OCI-M2 (cell line): ENCODE data around the gene REPIN1.

Experiments
- DNase-seq: peaks from one replicate; lab custom pipeline; 2025; ENCODE audit not compliant: unreplicated experiment; lab: John Stamatoyannopoulos, UW

Gene REPIN1

DNA sequence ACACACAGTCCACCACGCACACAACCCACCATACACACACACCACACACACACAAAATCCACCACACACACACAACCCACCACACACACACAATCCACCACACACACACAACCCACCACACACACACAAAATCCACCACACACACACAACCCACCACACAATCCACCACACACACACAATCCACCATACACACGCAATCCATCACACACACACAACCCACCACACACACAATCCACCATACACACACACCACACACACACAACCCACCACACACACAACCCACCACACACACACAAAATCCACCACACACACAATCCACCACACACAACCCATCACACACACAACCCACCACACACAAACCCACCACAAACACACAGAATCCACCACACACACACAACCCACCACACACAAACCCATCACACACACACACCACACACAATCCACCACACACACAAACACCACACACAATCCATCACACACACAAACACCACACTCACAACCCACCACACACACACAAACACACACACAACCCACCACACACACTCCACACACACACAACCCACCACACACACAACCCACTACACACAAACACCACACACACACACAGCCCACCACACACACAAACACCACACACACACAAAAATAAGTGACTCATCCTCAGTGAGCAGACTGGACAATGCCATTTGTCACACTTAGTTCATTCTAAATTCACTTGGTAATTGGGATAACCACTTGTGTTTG, 8.8 kb upstream of the REPIN1 start:
- DNase-seq, result no peak

DNA sequence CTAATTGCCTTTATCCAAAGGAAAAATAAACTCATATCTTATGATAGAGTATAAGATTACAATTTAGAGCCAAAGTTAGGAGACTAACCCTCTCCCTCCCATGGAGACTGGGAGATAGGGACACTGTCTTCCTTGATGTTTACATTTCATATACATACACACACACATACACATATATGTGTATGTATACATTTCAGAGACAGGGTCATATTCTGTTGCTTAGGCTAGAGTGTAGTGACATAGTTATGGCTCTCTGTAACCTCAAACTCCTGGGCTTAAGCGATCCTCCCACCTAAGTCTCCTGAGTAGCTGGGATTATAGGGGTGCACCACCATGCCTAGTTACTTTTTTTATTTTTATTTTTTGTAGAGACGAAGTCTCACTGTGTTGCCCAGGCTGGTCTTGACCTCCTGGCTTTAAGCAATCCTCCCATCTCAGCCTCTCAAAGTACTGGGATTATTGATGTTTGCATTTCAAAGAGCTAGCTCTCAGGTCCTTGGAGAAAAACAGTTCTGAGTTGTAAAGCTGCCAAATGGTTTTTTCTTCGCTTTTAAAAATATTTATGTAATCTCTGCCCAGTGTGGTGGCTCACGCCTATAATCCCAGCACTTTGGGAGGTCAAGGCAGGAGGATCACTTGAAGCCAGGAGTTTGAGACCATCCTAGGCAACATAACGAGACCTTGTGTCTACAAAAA, 8.1 kb upstream of the REPIN1 start:
- DNase-seq, result no peak

DNA sequence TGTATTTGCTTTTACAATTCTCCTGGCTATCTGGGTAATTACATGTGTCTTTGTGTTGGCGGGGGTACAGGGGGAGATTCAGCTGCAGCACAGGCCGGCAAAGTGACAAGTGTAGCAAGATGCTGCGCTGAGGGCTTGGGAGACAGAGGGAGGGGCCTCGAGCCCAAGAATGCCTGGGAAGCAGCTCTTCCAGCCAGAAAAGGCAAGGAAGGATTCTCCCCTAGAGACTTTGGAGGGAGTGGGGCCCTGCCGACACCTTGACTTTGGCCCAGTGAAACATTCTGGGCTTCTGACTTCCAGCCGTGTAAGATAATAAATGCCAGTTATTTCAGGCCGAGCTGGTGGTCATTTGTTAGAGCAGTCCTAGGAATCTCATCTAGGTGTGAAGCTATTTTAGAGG, 7.2 kb upstream of the REPIN1 start:
- DNase-seq, result no peak

DNA sequence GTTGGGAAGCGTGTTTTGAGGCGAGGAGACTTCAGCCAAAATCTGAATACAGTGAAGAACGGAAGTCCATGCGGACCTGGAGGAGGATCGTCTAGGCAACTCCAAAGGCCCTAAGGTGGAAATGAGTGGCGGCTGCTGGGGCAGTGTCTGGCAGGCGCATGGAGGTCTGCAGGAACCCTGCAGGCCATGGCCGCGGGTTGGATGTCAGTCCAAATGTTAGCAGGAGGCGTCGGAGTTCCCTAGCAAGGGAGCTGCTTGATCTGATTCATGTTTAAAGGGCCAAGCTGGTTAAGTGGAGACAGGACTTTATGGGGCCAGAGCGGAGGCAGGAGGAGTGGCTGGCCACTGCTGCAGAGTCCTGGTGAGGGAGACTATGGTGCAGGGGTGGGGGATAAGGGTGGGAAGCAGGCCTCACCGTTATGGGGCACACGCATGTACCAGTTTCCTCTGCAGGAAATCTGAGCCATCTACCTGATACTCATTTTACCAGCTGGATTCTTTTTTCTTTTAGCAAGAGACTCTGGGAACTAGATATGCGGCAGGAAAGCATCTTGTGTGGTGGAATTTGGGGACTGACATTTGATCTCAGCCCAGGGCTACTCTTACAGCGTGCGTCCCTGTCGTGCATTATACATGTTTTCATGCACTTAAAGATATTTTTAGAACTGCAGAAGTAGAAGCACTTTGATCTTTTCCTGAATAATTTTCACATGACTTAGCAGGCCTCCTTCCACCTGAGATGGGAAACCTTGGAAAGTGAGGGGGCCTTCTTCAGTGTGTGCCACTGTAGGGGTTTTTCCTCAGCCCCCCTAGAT, 6.6 kb upstream of the REPIN1 start:
- no peak for DNase-seq

DNA sequence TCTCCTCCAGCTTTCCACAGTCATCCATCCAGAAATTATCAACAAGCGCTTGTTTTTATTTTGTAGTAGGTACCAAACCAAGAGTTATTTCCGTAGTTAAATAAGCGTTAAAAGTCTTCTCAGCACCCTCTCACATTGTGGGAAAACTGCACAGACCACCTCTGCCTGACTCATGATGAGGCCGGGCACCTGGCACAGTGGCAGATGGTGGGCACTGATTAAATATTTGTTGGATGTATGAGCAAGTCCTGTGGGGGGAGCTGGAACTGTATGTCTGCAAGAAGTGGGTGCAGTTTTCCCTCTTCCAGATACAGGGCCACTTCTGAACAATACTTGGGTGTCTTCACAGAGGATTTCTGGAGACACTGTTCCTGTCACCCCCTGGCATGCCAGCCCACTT, 5.3 kb upstream of the REPIN1 start:
- DNase-seq, result no peak

DNA sequence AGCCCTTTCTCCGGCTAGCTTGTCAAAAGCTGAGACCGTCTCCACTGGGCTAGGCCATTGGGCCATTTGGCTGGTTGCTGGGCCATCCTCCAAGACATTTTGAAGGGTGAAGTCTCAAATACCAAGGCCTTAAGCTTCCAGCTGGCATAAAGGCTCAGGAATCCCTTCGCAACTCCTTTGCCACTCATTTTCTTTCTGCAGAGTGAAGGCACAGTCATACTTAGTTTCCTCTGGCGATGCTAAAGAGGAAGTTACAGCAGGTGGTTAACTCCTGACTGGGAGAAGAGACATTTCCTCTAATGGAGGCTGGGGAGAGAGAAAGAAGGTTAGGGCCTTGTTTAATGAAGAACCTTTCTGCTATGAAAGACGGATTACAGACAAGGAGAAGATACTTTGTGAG, 4.8 kb upstream of the REPIN1 start:
- no peak for DNase-seq

DNA sequence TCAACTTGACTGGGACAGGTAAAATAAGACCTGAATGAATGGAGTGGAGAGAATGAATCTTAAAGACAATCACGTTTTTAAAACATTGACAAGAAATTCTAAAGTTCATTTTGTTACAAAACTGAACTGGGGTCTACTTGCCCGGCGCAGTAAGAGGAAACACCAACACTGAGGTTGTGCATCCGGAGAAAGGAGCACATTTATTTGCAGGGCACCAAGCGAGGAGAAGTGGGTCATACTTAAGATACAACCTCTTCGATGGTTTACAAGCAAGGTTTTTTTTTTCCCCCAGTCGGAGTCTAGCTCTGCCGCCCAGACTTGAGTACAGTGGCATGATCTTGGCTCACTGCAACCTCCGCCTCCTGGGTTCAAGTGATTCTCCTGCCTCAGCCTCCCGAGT, 3.4 kb upstream of the REPIN1 start:
- DNase-seq, result no peak

DNA sequence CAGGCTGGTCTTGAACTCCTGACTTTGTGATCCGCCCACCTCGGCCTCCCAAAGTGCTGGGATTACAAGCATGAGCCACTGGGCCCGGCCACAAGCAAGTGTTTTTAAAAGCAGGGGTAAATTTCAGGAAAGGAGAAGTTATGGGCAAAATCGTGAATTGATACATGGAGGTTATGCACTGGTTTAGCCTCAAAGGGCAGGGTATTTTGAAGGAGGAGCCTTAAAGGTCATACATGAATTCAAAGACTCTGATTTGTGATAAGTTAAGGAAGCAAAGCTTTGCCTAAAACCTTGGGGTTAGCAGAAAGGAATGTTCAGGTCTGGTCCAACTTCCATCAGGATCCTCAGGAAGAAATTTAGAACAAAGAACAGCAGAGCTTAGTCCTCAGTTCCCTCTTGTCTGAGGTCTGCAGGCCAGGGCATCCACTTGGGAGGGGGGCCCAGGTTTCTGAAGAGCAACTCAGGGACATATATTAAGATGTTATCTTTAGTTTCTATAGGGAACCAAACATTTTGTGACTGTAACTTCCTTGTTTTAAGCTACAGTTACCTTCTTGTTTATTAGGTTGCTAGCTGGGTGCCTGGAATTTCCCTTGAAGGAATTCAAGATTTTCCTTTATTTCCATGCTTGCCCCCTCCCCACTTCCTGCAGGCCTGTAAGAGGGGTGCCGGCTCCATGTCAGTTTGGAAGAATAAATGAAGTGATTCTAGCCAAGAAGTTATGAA, 2.8 kb upstream of the REPIN1 start:
- no peak for DNase-seq

DNA sequence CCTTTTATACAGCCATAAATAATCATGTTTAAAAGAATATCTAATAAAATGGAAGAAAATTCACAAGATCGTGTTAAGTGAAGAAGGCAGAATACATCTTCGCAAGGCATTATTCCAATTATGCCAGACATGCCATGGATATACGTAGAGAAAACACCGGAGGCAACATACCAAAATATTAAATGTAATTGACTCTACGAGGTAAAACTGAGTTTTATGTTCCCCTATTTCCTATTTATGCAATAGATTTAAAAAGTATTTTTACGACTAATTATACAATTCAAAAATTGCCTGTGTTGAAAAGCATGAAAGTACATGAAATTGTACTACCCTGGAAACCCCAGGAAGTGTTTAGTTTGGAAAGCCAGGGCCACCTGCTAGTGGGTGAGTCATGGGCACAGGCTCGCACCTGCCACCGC, 936 bp upstream of the REPIN1 start:
- no peak for DNase-seq

DNA sequence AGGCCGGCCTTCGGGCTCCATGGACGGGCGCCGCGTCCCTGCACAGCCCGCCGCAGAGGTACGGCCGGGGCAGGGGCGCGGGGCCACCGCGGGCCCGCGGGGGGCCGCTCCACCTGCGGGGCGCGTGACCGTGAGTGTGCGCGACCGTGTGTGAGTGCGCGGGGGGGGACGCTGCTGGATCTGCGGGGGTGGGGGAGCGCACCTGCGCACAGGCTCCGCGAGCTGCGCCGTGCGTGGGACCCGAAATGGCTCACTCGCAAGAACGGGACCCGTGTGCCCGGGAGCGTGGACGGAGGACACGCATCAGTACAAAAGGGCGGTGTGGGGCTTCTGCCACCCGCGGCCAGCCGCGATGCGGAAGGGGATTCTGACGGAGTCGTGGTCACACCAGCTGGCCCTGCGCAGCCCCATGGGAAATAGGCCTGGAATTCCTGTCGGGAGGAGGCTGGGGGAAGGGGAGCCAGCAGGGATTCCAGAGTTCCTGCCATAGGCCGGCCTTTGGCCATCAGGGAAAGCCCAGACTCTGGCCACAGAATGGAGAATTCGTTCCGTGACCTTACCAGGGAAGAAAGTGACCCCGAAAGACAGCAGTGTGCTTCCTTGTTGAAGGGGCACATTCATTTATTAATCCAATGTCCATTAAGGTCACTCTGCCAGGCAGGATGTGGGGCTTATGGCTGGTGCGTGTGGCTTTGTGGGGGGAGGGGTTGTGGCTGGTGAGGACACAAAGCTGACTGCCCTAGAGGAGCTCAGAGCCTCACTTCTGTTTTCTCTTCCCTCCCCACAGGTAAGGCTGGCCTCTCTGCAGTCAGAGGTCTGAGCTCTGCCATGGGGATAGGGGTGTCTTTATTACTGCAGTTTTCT, 494 bp downstream of the REPIN1 start:
- DNase-seq, result no peak

DNA sequence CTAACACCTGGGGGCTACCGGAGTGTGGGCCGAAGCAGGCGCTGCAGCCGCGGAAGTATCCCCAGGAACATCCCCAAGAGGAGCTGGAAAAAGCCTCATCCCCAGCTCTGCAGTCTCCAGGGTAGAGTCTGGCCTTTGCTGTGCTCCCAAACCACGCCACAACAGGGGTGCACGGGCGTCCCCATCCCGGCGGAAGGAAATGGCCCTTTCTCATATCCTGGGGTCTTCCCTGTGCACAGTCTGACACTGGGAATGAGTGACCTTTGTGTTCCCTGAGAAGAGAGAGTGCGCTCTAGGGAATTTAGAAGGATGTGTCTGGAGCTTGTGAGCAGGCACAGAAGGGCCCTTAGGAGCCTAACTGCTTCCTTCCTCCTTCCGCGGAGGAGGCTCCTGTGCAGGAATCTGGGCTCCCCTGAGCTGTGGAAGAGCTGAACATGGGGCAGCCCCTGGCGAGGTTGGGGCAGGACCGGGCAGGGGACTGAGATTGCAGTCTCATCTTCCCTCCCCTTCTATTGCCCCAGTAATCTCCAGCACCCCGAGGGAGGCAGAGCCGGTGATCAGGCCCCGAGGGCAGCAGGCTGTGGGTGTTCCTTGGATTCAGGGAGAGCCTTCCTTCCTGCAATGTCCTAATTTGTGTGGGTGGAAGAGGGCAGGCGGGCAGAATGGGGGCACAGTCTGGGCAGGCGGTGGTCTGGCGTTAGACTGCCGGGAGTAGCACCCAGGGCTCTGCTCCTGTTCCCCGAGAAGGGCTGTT, 1.3 kb downstream of the REPIN1 start:
- no peak for DNase-seq

DNA sequence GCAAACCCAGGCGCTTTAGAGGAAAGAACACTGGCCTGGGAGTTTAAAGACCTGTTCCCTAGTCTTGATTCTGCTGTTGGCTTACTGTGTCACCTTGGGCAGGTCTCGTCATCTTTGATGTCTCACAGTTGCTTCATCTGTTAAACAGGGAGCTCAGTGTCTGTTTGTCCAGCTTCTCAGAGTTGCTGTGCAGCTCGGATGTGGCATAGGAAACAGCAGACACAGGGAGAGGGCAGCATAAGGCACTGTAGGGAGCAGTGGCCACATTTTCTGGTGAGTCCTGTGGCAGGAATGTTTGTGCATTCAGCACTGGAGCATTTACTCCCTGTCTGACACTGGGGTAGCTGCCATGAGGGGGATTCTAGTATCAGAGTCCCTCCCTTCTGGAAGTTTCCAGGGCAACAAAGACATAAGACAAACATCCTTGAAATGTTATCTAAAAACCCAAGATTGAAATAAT, 2.0 kb downstream of the REPIN1 start:
- no peak for DNase-seq

DNA sequence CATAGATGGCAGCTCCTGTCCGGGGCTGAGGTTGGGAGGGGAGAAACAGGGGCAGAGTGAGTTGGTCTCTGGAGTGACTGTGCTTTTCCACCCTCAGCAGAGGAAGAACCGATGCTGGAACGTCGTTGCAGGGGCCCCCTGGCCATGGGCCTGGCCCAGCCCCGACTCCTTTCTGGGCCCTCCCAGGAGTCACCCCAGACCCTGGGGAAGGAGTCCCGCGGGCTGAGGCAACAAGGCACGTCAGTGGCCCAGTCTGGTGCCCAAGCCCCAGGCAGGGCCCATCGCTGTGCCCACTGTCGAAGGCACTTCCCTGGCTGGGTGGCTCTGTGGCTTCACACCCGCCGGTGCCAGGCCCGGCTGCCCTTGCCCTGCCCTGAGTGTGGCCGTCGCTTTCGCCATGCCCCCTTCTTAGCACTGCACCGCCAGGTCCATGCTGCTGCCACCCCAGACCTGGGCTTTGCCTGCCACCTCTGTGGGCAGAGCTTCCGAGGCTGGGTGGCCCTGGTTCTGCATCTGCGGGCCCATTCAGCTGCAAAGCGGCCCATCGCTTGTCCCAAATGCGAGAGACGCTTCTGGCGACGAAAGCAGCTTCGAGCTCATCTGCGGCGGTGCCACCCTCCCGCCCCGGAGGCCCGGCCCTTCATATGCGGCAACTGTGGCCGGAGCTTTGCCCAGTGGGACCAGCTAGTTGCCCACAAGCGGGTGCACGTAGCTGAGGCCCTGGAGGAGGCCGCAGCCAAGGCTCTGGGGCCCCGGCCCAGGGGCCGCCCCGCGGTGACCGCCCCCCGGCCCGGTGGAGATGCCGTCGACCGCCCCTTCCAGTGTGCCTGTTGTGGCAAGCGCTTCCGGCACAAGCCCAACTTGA, 2.7 kb downstream of the REPIN1 start:
- no peak for DNase-seq

DNA sequence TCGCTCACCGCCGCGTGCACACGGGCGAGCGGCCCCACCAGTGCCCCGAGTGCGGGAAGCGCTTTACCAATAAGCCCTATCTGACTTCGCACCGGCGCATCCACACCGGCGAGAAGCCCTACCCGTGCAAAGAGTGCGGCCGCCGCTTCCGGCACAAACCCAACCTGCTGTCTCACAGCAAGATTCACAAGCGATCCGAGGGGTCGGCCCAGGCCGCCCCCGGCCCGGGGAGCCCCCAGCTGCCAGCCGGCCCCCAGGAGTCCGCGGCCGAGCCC, 3.3 kb downstream of the REPIN1 start:
- DNase-seq, result no peak

DNA sequence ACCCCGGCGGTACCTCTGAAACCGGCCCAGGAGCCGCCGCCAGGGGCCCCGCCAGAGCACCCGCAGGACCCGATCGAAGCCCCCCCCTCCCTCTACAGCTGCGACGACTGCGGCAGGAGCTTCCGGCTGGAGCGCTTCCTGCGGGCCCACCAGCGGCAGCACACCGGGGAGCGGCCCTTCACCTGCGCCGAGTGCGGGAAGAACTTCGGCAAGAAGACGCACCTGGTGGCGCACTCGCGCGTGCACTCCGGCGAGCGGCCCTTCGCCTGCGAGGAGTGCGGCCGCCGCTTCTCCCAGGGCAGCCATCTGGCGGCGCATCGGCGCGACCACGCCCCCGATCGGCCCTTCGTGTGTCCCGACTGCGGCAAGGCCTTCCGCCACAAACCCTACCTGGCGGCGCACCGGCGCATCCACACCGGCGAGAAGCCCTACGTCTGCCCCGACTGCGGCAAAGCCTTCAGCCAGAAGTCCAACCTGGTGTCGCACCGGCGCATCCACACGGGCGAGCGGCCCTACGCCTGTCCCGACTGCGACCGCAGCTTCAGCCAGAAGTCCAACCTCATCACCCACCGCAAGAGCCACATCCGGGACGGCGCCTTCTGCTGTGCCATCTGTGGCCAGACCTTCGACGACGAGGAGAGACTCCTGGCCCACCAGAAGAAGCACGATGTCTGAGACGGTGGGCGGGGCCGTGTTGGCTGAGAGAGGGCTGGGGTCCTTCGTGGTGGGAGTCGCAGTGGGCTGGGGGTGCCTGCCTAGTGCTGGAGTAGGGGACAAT, 3.8 kb downstream of the REPIN1 start:
- no peak for DNase-seq

DNA sequence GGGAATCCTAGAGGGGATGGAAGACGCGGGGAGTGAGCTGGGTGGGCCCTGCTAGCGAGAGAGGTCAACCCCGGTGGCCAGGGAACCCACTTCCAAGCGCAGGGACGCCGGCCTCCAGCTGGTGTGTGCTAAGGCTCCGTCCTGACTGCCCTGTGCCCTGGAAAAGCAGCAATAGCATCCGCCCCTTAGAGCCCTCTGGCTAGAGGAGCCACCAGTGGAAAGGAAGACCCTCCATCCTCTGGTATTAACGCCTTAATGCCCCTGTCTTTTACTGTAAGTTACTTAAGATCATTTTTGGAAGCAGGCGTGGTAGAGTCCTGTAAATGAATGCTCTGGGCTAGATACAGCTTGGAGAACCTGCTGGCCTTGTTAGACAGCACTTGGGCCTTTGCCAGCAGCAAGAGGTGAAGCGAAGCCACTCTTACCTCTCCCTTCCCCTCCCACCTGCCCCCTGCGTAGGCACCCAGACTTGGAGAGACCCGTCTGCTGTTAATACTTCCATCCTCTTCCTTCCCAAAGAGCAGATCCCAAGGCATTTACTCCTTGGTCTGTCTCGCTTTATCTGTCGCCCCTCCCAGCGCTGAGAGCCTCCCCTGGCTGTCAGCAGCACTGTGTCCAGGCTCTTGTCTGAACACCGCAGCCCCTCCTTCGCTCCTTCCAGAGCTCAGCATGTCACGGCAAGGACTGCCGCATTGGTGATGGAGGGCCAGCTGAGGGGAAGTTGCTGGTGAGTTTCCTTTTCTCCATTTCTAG, 4.6 kb downstream of the REPIN1 start:
- DNase-seq, result no peak

DNA sequence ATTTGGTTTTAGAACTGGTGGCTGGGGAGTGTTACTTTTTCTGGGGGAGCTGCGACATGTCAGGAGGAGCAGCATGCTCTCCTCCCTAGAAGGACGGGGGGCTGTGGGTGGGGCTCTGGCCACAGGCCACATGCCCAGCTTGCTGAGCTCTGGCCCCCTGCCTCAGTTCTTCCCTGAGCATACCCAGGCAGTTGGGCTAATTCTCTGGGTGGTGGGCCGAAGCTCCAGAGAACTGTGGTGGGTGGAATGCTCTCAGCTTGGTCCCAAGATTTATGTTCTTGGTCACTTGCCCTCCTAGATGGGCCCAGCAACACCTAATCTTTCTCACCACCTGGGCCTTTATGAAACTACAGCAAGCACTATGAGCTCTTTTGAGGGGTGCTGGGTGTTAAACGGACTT, 5.4 kb downstream of the REPIN1 start:
- DNase-seq, result no peak
